ENCODE data around the gene RPL10.
"Not testable (repeated sequence)": the region's sequence is repeated elsewhere in the genome, so short reads cannot be mapped to it uniquely, and the experiment has no call there.

The RPL10 gene

DNA sequence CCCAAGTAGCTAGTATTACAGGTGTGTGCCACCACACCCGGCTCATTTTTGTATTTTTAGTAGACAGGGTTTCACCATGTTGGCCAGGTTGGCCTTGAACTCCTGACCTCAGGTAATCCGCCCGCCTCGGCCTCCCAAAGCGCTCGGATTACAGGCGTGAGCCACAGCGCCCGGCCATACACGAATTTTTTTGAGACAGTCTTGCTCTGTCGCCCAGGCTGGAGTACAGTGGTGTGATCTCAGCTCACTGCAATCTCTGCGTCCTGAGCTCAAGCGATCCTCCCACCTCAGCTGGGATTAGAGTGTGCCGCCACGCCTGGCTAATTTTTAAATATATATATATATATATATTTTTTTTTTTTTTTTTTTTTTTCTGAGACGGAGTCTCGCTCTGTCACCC, 1.8 kb upstream of the RPL10 start:
- DNase-seq (ENCODE audit: low spot score); in situ Hi-C loops (cut with MboI; ENCODE audit: low pct_unique_long_range_greater_than_20kb, low sequenced_read_pairs, unreplicated experiment): not testable (repeated sequence)

DNA sequence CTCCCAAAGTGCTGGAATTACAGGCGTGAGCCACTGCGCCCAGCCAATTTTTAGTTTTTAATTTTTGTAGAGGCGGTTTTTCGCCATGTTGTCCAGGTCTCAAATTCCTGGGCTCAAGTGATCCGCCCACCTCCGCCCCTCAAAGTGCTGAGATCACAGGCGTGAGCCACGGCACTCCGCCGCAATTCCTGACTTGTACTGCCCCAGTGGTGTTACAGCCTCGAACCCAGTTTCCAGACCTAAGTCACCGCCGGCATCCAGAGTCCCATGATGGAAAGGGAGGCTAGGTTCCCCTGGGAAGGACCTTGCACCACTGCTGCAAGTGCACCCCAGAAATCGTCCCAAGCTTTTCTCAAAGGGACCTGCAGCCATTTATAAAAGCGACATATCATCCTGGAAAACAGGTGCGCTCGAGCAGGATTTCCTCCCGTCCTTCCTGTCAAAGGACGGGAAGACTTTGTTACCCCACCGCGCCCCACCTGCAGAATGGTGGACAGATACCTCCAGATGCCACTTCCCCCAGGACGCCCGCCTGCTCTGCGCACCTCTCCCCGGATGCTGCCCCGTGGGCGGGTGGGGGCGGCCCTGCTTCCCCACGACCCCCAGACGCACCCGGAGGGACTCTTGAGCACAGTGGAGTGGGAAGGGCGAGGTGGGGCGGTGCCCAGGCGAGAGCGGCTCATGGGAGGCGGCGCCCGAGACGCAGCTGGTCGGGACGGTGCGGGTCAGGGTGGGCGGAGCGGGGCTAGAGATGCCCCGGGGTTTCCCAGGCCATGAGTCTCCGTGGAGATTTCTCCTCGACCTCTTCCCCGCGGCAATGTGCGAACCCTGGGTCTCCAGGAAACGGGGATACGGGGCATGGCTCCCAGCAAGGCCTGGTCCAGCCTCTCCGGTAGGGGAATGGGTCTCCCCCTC, 947 bp upstream of the RPL10 start:
- in situ Hi-C loops (cut with MboI; ENCODE audit: low pct_unique_long_range_greater_than_20kb, low sequenced_read_pairs, unreplicated experiment), result no loop called here
- TF ChIP-seq, protein P1, sequence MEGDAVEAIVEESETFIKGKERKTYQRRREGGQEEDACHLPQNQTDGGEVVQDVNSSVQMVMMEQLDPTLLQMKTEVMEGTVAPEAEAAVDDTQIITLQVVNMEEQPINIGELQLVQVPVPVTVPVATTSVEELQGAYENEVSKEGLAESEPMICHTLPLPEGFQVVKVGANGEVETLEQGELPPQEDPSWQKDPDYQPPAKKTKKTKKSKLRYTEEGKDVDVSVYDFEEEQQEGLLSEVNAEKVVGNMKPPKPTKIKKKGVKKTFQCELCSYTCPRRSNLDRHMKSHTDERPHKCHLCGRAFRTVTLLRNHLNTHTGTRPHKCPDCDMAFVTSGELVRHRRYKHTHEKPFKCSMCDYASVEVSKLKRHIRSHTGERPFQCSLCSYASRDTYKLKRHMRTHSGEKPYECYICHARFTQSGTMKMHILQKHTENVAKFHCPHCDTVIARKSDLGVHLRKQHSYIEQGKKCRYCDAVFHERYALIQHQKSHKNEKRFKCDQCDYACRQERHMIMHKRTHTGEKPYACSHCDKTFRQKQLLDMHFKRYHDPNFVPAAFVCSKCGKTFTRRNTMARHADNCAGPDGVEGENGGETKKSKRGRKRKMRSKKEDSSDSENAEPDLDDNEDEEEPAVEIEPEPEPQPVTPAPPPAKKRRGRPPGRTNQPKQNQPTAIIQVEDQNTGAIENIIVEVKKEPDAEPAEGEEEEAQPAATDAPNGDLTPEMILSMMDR (IDR thresholded peaks at IDR 0.05; ENCODE audit: extremely low read depth, insufficient read depth, missing control alignments), result no peak
- DNase-seq (ENCODE audit: low spot score), result peak; percentile 67

DNA sequence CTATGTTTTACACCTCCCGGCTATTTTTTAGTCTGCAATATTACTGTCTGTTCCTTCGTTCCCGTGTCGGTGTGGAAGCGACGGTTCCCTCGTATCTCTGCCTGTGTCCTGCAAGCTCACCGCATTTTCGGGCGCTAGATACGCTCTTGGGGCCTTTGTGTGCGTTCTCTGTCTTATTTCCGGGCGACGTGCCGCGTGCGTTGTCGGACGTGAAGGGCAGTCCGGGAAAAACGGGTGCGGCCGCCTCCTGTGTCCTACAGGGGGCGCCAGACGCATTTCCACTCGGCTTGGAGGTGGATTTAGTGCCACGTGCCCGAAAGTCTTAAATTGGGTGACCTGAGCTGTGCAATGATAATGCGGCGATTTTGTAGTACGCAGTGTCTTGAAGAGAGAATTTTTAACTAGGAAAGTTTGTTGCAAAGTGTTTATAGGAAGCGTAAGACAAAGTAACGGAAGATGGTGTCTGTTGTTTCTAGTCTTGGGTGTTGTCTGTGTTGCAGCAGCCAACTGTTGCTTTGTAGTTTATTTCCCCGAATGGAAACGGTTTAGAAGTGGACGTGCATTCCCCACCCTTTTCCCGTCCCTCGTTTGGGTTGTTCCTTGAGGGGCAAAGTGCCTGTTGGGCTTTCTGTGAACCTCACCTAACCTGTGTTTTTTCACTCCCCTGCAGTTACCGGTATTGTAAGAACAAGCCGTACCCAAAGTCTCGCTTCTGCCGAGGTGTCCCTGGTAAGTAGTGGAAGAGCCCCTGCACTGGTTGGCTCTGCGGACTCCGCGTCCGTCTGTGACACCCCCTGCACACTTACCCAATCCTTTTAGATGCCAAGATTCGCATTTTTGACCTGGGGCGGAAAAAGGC, 720 bp downstream of the RPL10 start:
- TF ChIP-seq, protein P1 (IDR thresholded peaks at IDR 0.05; ENCODE audit: extremely low read depth, insufficient read depth, missing control alignments), result peak; percentile 77
- DNase-seq (ENCODE audit: low spot score), result peak; percentile 59
- in situ Hi-C loops (cut with MboI; ENCODE audit: low pct_unique_long_range_greater_than_20kb, low sequenced_read_pairs, unreplicated experiment), result no loop called here

DNA sequence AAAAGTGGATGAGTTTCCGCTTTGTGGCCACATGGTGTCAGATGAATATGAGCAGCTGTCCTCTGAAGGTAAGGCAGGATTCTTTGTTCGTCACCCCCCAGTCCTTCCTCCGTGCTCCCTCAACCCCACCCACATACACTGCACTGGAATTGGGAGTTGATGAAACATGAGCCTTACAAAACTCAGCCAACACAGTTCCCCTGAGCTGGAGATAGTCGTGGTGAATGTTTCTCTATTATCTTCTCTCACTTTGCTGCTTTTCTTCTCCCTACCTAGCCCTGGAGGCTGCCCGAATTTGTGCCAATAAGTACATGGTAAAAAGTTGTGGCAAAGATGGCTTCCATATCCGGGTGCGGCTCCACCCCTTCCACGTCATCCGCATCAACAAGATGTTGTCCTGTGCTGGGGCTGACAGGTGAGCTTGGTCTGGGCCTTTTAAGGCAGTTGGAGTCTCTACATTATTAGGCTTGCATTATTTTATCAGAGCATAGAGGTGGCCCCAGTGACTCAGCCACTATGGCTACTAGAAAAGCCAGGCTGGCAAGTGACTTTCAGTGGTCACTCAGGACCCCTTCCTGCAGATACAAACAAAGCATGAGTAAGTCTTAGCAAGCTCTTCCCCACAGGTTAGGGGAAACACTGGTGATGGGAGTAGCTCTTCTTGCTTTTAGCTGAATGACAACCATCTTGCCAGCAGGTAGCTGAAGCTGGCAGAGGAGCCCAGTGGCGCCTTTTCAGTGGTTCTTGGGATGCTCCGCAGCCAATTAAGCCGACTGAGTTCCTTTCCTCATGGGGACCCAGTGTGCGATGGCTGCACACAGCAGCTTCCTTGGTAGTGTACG, 1.6 kb downstream of the RPL10 start:
- TF ChIP-seq, protein P1 (IDR thresholded peaks at IDR 0.05; ENCODE audit: extremely low read depth, insufficient read depth, missing control alignments), result no peak
- DNase-seq (ENCODE audit: low spot score), result no peak
- in situ Hi-C loops (cut with MboI; ENCODE audit: low pct_unique_long_range_greater_than_20kb, low sequenced_read_pairs, unreplicated experiment), result no loop called here

DNA sequence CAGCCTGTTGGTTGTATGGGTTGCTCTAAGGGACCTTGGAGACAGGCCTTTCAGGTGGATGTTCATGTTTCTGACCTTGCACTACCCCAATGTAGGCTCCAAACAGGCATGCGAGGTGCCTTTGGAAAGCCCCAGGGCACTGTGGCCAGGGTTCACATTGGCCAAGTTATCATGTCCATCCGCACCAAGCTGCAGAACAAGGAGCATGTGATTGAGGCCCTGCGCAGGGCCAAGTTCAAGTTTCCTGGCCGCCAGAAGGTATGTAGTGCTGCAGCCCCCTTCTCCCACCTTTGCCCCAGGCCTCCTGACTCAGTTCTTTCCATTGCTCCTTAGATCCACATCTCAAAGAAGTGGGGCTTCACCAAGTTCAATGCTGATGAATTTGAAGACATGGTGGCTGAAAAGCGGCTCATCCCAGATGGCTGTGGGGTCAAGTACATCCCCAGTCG, 2.2 kb downstream of the RPL10 start:
- DNase-seq (ENCODE audit: low spot score); in situ Hi-C loops (cut with MboI; ENCODE audit: low pct_unique_long_range_greater_than_20kb, low sequenced_read_pairs, unreplicated experiment): not testable (repeated sequence)

DNA sequence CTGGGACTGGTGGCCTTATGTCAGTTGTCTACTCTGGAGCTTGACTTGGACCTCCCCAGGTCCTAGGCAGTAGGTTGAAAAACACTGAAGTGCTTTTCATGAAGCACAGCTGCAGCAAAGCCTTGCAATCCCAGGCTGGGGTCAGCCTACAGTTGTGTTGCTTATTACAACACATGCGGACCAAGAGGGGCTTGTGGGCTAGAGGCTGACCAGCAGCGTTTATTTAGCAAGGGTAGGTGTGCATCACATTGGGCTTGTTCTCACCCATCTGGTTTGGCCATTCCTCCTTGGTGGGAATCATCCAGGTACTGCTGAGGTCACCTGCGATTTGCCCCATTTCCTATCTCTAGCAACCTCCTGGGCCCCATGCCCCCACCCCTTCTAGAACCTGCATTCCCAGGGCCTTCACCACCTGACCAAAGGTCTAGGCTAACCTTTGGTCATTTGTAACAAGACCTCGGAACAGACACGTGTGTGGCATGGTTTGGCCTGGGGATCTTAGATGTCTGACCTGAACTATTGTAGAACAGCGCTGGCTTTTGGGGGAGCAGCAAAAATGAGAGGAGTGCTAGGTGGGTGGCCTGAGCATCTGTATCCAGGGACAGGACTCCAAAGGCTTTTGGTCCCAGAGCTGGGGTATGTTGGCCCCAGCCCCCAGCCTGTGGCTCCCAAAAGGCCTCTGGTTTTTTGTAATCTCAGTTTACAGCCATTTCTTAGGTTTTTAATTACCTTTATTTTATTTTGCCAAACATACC, 3.0 kb downstream of the RPL10 start:
- DNase-seq (ENCODE audit: low spot score), result no peak
- TF ChIP-seq, protein P1 (IDR thresholded peaks at IDR 0.05; ENCODE audit: extremely low read depth, insufficient read depth, missing control alignments), result no peak
- in situ Hi-C loops (cut with MboI; ENCODE audit: low pct_unique_long_range_greater_than_20kb, low sequenced_read_pairs, unreplicated experiment), result no loop called here

Data from GM13977 (cell line).